ENCODE results near the gene RUBCN.

The RUBCN gene

DNA sequence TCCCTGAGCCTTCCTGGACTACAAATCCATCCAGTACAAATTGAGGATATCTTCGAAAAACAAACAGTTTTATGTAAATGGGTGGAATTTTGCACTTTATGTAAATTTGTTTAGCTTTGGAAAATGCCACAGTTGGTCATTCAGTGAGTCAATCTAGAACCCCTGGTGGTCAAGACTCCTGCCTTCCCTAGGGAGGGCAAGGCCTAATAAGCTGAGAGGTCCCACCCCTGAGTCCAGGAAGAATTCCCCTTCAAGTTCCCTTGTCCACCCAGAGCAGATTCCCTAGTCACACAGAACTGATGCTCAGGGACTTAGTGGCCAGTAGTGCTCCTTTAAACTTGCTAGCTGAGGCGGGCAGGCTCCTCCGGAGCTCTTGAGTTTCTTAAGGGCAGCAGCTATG is 6.1 kb upstream of the RUBCN start (continued):
- TF ChIP-seq, protein P1, sequence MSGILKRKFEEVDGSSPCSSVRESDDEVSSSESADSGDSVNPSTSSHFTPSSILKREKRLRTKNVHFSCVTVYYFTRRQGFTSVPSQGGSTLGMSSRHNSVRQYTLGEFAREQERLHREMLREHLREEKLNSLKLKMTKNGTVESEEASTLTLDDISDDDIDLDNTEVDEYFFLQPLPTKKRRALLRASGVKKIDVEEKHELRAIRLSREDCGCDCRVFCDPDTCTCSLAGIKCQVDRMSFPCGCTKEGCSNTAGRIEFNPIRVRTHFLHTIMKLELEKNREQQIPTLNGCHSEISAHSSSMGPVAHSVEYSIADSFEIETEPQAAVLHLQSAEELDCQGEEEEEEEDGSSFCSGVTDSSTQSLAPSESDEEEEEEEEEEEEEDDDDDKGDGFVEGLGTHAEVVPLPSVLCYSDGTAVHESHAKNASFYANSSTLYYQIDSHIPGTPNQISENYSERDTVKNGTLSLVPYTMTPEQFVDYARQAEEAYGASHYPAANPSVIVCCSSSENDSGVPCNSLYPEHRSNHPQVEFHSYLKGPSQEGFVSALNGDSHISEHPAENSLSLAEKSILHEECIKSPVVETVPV (CRISPR knock-in tag; IDR thresholded peaks at IDR 0.05): no peak
- TF ChIP-seq ESRRG (CRISPR knock-in tag; IDR thresholded peaks at IDR 0.05): no peak

DNA sequence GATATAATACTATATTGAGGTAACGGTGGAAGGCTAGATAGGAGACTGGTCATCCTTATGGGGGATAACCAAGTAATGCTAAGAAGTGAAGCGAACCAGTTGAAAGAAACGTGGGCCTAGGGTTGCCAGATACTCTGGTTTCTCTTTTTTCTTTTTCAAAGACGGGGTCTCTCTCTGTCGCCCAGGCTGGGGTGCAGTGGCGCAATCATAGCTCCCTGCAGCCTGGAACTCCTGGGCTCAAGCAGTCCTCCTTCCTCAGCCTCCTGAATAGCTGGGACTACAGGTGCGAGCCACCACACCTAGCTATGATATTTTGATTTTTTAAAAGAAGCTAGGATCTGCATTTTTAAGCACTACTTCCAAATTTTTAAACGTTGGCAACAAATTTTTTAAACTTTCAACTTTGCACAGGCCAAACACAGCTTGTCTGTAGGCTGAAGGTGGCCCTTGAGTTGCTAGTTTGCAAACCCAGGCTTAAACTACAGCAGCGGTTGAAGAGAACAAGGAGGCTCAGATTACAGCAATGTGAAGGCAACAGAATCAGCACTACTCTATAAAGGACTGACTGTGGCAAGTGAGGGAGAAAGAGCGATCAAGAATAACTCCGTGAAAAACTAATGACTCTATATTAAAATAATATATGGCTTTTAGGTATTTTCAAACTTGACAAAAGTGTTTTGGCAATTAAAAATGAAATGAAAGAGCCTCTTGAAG is 1.2 kb upstream of the RUBCN start:
- no peak for TF ChIP-seq ISL1 (CRISPR knock-in tag; IDR thresholded peaks at IDR 0.05)
- ATAC-seq: no peak

DNA sequence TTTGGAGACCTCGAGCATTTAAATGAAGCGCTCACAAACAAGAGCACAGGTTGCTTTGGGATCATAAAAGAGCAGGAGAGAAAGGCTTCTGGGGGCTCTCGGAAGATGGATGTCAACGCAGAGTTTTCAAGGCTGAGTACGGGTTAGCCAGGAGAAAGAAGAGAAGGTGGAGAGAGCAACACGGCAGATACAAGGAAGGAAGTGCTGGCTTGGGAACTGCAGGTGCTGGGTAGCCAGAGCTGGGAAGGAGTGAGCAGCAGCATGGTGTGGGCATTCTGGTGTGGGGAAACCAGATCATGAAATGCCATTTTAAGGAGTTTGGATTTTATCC is 580 bp upstream of the RUBCN start:
- ATAC-seq: peak; percentile 26
- TF ChIP-seq CSDC2 (CRISPR knock-in tag; IDR thresholded peaks at IDR 0.05) (no peak), ZFP30 (CRISPR knock-in tag; IDR thresholded peaks at IDR 0.05) (no peak), GLIS3 (CRISPR knock-in tag; IDR thresholded peaks at IDR 0.05) (no peak), ZNF70 (CRISPR knock-in tag; IDR thresholded peaks at IDR 0.05) (no peak), SNAI2 (CRISPR knock-in tag; IDR thresholded peaks at IDR 0.05) (no peak), OSR1 (CRISPR knock-in tag; IDR thresholded peaks at IDR 0.05) (no peak), ZNF8 (CRISPR knock-in tag; IDR thresholded peaks at IDR 0.05) (no peak), BACH2 (CRISPR knock-in tag; IDR thresholded peaks at IDR 0.05; ENCODE audit: borderline replicate concordance) (no peak), ARNTL (CRISPR knock-in tag; IDR thresholded peaks at IDR 0.05; ENCODE audit: borderline replicate concordance, low read depth) (no peak), TCF4 (CRISPR knock-in tag; IDR thresholded peaks at IDR 0.05; ENCODE audit: borderline replicate concordance) (no peak), ISL1 (CRISPR knock-in tag; IDR thresholded peaks at IDR 0.05) (no peak), RARB (CRISPR knock-in tag; IDR thresholded peaks at IDR 0.05) (no peak), ZC3H10 (CRISPR knock-in tag; IDR thresholded peaks at IDR 0.05) (no peak), ESRRG (CRISPR knock-in tag; IDR thresholded peaks at IDR 0.05) (no peak), PPARA (CRISPR knock-in tag; IDR thresholded peaks at IDR 0.05; ENCODE audit: borderline replicate concordance) (no peak)
- TF ChIP-seq, protein P2, sequence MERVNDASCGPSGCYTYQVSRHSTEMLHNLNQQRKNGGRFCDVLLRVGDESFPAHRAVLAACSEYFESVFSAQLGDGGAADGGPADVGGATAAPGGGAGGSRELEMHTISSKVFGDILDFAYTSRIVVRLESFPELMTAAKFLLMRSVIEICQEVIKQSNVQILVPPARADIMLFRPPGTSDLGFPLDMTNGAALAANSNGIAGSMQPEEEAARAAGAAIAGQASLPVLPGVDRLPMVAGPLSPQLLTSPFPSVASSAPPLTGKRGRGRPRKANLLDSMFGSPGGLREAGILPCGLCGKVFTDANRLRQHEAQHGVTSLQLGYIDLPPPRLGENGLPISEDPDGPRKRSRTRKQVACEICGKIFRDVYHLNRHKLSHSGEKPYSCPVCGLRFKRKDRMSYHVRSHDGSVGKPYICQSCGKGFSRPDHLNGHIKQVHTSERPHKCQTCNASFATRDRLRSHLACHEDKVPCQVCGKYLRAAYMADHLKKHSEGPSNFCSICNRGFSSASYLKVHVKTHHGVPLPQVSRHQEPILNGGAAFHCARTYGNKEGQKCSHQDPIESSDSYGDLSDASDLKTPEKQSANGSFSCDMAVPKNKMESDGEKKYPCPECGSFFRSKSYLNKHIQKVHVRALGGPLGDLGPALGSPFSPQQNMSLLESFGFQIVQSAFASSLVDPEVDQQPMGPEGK (CRISPR knock-in tag; IDR thresholded peaks at IDR 0.05; ENCODE audit: borderline replicate concordance): no peak
- TF ChIP-seq, protein P1 (CRISPR knock-in tag; IDR thresholded peaks at IDR 0.05): no peak
- TF ChIP-seq, protein P3, sequence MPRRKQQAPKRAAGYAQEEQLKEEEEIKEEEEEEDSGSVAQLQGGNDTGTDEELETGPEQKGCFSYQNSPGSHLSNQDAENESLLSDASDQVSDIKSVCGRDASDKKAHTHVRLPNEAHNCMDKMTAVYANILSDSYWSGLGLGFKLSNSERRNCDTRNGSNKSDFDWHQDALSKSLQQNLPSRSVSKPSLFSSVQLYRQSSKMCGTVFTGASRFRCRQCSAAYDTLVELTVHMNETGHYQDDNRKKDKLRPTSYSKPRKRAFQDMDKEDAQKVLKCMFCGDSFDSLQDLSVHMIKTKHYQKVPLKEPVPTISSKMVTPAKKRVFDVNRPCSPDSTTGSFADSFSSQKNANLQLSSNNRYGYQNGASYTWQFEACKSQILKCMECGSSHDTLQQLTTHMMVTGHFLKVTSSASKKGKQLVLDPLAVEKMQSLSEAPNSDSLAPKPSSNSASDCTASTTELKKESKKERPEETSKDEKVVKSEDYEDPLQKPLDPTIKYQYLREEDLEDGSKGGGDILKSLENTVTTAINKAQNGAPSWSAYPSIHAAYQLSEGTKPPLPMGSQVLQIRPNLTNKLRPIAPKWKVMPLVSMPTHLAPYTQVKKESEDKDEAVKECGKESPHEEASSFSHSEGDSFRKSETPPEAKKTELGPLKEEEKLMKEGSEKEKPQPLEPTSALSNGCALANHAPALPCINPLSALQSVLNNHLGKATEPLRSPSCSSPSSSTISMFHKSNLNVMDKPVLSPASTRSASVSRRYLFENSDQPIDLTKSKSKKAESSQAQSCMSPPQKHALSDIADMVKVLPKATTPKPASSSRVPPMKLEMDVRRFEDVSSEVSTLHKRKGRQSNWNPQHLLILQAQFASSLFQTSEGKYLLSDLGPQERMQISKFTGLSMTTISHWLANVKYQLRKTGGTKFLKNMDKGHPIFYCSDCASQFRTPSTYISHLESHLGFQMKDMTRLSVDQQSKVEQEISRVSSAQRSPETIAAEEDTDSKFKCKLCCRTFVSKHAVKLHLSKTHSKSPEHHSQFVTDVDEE (CRISPR knock-in tag; IDR thresholded peaks at IDR 0.05): no peak
- TF ChIP-seq, protein P4, sequence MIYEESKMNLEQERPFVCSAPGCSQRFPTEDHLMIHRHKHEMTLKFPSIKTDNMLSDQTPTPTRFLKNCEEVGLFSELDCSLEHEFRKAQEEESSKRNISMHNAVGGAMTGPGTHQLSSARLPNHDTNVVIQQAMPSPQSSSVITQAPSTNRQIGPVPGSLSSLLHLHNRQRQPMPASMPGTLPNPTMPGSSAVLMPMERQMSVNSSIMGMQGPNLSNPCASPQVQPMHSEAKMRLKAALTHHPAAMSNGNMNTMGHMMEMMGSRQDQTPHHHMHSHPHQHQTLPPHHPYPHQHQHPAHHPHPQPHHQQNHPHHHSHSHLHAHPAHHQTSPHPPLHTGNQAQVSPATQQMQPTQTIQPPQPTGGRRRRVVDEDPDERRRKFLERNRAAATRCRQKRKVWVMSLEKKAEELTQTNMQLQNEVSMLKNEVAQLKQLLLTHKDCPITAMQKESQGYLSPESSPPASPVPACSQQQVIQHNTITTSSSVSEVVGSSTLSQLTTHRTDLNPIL (CRISPR knock-in tag; IDR thresholded peaks at IDR 0.05; ENCODE audit: low read depth): no peak
- TF ChIP-seq, protein P5, sequence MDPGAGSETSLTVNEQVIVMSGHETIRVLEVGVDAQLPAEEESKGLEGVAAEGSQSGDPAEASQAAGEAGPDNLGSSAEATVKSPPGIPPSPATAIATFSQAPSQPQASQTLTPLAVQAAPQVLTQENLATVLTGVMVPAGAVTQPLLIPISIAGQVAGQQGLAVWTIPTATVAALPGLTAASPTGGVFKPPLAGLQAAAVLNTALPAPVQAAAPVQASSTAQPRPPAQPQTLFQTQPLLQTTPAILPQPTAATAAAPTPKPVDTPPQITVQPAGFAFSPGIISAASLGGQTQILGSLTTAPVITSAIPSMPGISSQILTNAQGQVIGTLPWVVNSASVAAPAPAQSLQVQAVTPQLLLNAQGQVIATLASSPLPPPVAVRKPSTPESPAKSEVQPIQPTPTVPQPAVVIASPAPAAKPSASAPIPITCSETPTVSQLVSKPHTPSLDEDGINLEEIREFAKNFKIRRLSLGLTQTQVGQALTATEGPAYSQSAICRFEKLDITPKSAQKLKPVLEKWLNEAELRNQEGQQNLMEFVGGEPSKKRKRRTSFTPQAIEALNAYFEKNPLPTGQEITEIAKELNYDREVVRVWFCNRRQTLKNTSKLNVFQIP (CRISPR knock-in tag; IDR thresholded peaks at IDR 0.05; ENCODE audit: borderline replicate concordance, low read depth): no peak
